Measurements from ENCODE around the gene SUSD5. TPM values are rescaled to one million over a fixed set of nuclear protein-coding genes. Genes with fewer than 3 reads are reported as not detected.
"Not testable (repeated sequence)": the region's sequence is repeated elsewhere in the genome, so short reads cannot be mapped to it uniquely, and the experiment has no call there.

Gene SUSD5
- total RNA-seq, 1 experiment from 2014 or later, result not detected

DNA sequence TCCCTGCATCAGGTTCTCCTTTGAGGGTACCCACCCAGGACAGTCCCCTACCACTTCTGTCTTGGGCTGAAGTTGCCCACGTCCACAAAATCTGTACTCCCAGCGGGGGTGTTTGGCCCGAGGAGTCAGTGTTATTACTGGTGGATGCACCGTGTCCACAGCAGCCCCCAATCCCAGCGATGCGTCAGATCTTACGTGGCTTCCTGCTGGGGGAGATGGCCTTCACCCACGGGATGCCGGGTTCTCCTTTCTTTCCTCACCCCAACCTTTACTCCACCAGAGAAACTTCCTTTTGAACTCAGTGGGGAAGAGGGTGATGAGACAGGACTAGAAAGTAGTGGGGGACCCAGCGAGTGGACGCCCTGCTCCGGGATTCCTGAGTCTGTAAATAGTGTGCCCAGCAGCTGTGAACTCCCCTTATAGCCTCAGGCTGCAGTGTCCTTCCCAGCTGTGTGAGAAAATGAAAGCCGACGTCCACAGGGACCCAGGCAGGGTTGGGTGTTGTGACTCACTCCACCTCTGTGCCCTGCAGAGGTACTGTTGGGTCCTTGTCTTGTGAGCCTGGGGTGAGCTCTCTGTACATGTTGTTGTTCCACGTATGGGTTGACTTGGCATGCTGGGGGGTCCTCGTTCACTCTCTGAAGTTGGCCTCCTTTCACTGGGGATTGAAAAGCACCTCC, 73.2 kb downstream of the SUSD5 start:
- H3K4me2 ChIP-seq (ENCODE audit: low read depth, low read length, poor library complexity, severe bottlenecking), result no peak overlapping the region
- no peak overlapping the region for H3K4me3 ChIP-seq (ENCODE audit: low read length)
- no peaks in the 10 kb centered on the region for H3K36me3 ChIP-seq (ENCODE audit: insufficient read depth, low read length)
- H3K9me2 ChIP-seq (replicated peaks; ENCODE audit: insufficient read depth, low read length), result no peaks in the 10 kb centered on the region
- DNase-seq, result no peak
- no peaks in the 10 kb centered on the region for H3K27me3 ChIP-seq (ENCODE audit: low read length)
- peaks cover 9% of the 10 kb centered on the region for H3K4me1 ChIP-seq (ENCODE audit: low read length)
- no peak overlapping the region for H3K9ac ChIP-seq (ENCODE audit: low read length)
- H3K9me3 ChIP-seq (ENCODE audit: low read length), result no peaks in the 10 kb centered on the region
- no peak overlapping the region for H3K27ac ChIP-seq (ENCODE audit: low read length)
- H4K20me1 ChIP-seq (ENCODE audit: insufficient read depth, low read depth, low read length), result no peaks in the 10 kb centered on the region
- no peak overlapping the region for H2AFZ ChIP-seq (ENCODE audit: low read length)
- H3K79me2 ChIP-seq (ENCODE audit: low read length), result no peaks in the 10 kb centered on the region

DNA sequence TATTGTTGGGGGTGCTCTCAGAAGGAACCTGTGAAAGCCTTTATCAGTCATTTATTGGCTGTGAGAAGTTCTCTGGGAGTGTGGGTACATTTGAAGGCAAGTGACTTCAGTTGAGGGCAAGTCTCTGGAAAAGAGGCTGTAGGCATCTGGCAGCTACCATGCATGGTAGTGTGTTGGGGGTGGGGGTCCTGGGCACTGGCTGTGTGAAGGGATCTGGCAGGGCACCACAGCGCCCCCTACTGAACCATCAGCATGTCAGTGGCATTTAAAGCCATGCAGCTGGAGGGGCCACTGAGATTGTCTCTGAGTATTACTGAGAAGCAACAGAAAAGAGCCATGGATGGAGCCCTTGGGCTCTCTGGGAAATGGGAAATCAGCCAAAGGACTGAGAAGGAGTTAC, 74.2 kb downstream of the SUSD5 start:
- Histone ChIP-seq H4K20me1 (ENCODE audit: insufficient read depth, low read depth, low read length) (no peaks in the 10 kb centered on the region), H3K27me3 (ENCODE audit: low read length) (no peaks in the 10 kb centered on the region), H3K4me1 (ENCODE audit: low read length) (peaks cover 6% of the 10 kb centered on the region), H3K9ac (ENCODE audit: low read length) (no peak overlapping the region), H3K4me3 (ENCODE audit: low read length) (no peak overlapping the region), H3K27ac (ENCODE audit: low read length) (no peak overlapping the region), H2AFZ (ENCODE audit: low read length) (no peak overlapping the region), H3K36me3 (ENCODE audit: insufficient read depth, low read length) (no peaks in the 10 kb centered on the region), H3K9me2 (replicated peaks; ENCODE audit: insufficient read depth, low read length) (no peaks in the 10 kb centered on the region), H3K4me2 (ENCODE audit: low read depth, low read length, poor library complexity, severe bottlenecking) (no peak overlapping the region), H3K9me3 (ENCODE audit: low read length) (no peaks in the 10 kb centered on the region), H3K79me2 (ENCODE audit: low read length) (no peaks in the 10 kb centered on the region)
- peak; percentile 81 for DNase-seq

DNA sequence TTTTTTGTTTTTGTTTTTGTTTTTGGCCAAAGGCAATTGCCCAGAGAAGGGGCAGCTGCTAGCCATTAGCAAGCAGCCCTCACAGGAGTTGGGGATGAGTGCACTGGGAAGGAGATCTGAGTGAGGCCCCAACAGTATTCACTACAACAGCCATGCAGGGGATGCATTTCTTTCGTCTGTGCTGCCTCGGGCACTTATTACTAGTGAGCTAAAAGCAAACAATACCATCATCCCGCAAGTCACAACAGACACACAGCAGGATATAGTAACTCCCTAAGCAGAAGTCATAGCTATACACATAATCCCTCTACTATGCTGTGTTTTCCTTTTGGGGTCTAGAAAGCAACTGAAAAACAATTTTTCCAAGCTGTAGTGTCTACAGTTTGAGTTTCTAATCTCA, 77.6 kb downstream of the SUSD5 start:
- Histone ChIP-seq H3K9ac (ENCODE audit: low read length) (no peak overlapping the region), H3K27ac (ENCODE audit: low read length) (no peak overlapping the region), H3K4me3 (ENCODE audit: low read length) (no peak overlapping the region), H3K27me3 (ENCODE audit: low read length) (no peaks in the 10 kb centered on the region), H3K4me1 (ENCODE audit: low read length) (peaks cover 4% of the 10 kb centered on the region), H3K4me2 (ENCODE audit: low read depth, low read length, poor library complexity, severe bottlenecking) (no peak overlapping the region), H4K20me1 (ENCODE audit: insufficient read depth, low read depth, low read length) (no peaks in the 10 kb centered on the region), H3K36me3 (ENCODE audit: insufficient read depth, low read length) (peaks cover 4% of the 10 kb centered on the region; the same call in 1 of the 2 replicates), H3K9me2 (replicated peaks; ENCODE audit: insufficient read depth, low read length) (no peaks in the 10 kb centered on the region), H2AFZ (ENCODE audit: low read length) (no peak overlapping the region), H3K9me3 (ENCODE audit: low read length) (no peaks in the 10 kb centered on the region), H3K79me2 (ENCODE audit: low read length) (no peaks in the 10 kb centered on the region)
- no peak for DNase-seq

DNA sequence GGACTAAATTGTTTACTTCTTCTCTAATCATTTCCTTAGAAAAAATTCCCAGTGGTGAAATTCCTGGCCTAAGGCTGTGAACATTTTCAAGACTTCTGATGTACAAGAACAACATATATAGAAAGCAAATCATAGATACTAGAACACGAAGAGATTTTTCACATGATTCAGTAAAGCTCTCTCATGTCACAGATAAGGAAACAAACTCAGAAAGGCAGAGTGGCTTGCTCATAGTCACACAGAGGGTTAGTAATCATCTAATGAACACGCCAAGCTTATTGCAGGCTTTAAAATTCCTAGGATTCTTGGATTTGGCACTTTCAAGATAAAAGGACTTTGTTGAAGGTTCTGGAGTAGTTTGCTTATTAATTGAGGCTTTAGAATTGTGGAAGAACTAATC, 78.6 kb downstream of the SUSD5 start:
- H3K27ac ChIP-seq (ENCODE audit: low read length), result no peak overlapping the region
- no peak for DNase-seq
- no peak overlapping the region for H3K4me3 ChIP-seq (ENCODE audit: low read length)
- H3K9me2 ChIP-seq (replicated peaks; ENCODE audit: insufficient read depth, low read length), result no peaks in the 10 kb centered on the region
- peaks cover 5% of the 10 kb centered on the region for H3K36me3 ChIP-seq (ENCODE audit: insufficient read depth, low read length)
- H3K9me3 ChIP-seq (ENCODE audit: low read length), result no peaks in the 10 kb centered on the region
- no peaks in the 10 kb centered on the region for H3K79me2 ChIP-seq (ENCODE audit: low read length)
- H3K4me1 ChIP-seq (ENCODE audit: low read length), result peaks cover 4% of the 10 kb centered on the region
- H4K20me1 ChIP-seq (ENCODE audit: insufficient read depth, low read depth, low read length), result no peaks in the 10 kb centered on the region
- H2AFZ ChIP-seq (ENCODE audit: low read length), result no peak overlapping the region
- no peak overlapping the region for H3K4me2 ChIP-seq (ENCODE audit: low read depth, low read length, poor library complexity, severe bottlenecking)
- no peaks in the 10 kb centered on the region for H3K27me3 ChIP-seq (ENCODE audit: low read length)
- H3K9ac ChIP-seq (ENCODE audit: low read length), result no peak overlapping the region

DNA sequence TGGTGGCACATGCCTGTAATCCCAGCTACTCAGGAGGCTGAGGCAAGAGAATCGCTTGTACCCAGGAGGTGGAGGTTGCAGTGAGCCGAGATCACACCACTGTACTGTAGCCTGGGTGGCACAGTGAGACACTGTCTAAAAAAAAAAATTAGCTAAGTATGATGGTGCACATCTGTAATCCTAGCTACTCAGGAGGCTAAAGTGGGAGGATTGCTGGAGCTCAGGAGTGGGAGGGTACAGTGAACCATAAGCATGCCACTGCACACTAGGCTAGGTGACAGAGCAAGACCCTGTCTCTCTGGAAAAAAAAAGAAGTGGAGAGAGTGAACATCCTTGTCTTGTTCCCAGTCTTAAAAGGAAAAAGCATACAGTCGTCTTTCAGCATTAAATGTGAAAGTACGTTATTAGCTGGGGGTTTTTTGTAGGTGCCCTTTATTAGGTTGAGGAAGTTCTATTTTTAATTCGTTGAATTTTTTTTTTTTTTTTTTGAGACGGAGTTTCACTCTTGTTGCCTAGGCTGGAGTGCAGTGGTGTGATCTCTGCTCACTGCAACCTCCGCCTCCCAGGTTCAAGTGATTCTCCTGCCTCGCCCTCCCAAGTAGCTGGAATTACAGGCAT, 79.5 kb downstream of the SUSD5 start:
- H3K36me3 ChIP-seq (ENCODE audit: insufficient read depth, low read length), result peaks cover 12% of the 10 kb centered on the region
- H3K27ac ChIP-seq (ENCODE audit: low read length); H3K4me1 ChIP-seq (ENCODE audit: low read length); H4K20me1 ChIP-seq (ENCODE audit: insufficient read depth, low read depth, low read length); DNase-seq; H3K9me2 ChIP-seq (replicated peaks; ENCODE audit: insufficient read depth, low read length); H3K9me3 ChIP-seq (ENCODE audit: low read length); H2AFZ ChIP-seq (ENCODE audit: low read length); H3K27me3 ChIP-seq (ENCODE audit: low read length); H3K4me3 ChIP-seq (ENCODE audit: low read length); H3K79me2 ChIP-seq (ENCODE audit: low read length); H3K9ac ChIP-seq (ENCODE audit: low read length): not testable (repeated sequence)
- H3K4me2 ChIP-seq (ENCODE audit: low read depth, low read length, poor library complexity, severe bottlenecking), result peak overlapping the region; percentile 26

DNA sequence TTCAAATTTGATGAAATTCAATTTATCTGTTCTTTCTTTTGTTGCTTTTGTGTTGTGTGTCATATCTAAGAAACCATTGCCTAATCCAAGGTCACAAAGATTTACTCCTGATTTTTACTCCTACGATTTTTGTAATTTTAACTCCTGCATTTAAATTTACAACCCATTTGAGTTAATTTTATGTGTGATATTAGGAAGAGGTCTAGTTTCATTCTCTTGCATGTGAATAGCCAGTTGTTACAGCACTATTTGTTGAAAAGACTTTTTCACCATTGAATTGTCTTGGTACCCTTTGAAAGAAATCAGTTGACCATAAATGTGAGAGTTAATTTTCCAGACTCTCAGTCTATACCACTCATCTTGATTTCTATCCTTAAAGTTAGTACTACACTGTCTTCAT, 80.9 kb downstream of the SUSD5 start:
- no peaks in the 10 kb centered on the region for H3K9me3 ChIP-seq (ENCODE audit: low read length)
- H3K4me1 ChIP-seq (ENCODE audit: low read length), result peaks cover 4% of the 10 kb centered on the region
- no peak overlapping the region for H3K4me3 ChIP-seq (ENCODE audit: low read length)
- no peak overlapping the region for H3K9ac ChIP-seq (ENCODE audit: low read length)
- no peak overlapping the region for H3K4me2 ChIP-seq (ENCODE audit: low read depth, low read length, poor library complexity, severe bottlenecking)
- peaks cover 16% of the 10 kb centered on the region for H3K36me3 ChIP-seq (ENCODE audit: insufficient read depth, low read length)
- no peak for DNase-seq
- no peaks in the 10 kb centered on the region for H4K20me1 ChIP-seq (ENCODE audit: insufficient read depth, low read depth, low read length)
- H2AFZ ChIP-seq (ENCODE audit: low read length), result no peak overlapping the region
- no peaks in the 10 kb centered on the region for H3K79me2 ChIP-seq (ENCODE audit: low read length)
- no peak overlapping the region for H3K27ac ChIP-seq (ENCODE audit: low read length)
- no peaks in the 10 kb centered on the region for H3K27me3 ChIP-seq (ENCODE audit: low read length)
- H3K9me2 ChIP-seq (replicated peaks; ENCODE audit: insufficient read depth, low read length), result no peaks in the 10 kb centered on the region

DNA sequence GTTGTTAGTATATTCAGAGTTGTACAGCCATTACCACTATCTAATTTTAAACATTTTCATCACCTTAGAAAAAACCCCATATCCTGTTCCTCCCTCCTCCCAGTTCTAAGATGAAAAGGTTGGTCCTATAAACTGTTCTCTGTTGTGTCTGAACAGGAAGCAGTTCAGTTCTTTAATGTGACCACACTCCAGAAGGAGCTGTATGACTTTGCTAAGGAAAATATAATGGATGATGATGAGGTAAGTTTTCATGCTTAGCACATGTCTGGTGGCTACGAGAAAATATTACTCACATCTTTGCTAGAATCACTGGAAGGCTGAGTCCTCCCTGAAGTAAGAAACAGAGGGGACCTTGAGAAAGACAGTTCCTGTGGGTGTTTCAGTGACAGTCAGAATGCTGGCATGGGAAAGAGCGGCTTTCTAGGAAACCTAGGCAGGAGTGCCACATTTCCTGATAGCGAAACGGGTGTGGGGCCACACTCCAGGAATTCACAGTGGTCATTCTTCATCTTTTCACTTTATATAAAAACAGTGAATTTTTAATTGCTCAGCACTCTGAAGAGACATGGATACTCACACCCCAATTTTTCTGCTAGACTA, 84.5 kb downstream of the SUSD5 start:
- Histone ChIP-seq H3K4me1 (ENCODE audit: low read length) (peaks cover 3% of the 10 kb centered on the region), H3K9me2 (replicated peaks; ENCODE audit: insufficient read depth, low read length) (no peaks in the 10 kb centered on the region), H4K20me1 (ENCODE audit: insufficient read depth, low read depth, low read length) (no peaks in the 10 kb centered on the region)

DNA sequence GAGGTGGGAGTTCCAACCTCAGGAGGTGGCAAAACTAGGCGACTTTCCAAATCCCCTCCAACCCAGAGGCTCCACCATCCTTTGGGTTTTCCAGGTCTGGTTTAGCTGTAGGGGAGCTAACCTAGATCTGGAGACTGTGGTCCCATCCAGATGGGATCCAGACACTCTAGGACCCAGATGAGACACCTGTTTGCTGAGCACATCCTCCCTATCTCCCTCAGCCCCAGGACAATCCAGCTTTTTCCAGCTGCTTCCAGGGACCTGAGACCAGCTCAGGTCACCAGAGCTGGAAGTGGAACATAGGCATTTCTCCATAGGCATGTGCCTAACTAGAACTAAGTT, 86.6 kb downstream of the SUSD5 start:
- no peak overlapping the region for H3K4me3 ChIP-seq (ENCODE audit: low read length)
- H3K36me3 ChIP-seq (ENCODE audit: insufficient read depth, low read length), result peaks cover 16% of the 10 kb centered on the region
- no peak overlapping the region for H3K27ac ChIP-seq (ENCODE audit: low read length)
- no peaks in the 10 kb centered on the region for H3K9me3 ChIP-seq (ENCODE audit: low read length)
- H3K79me2 ChIP-seq (ENCODE audit: low read length), result 0 out of 2 replicates have a peak, but pooled peaks cover 3% of the 10 kb centered on the region
- H4K20me1 ChIP-seq (ENCODE audit: insufficient read depth, low read depth, low read length), result no peaks in the 10 kb centered on the region
- H3K9me2 ChIP-seq (replicated peaks; ENCODE audit: insufficient read depth, low read length), result no peaks in the 10 kb centered on the region
- H2AFZ ChIP-seq (ENCODE audit: low read length), result no peak overlapping the region
- no peak for DNase-seq
- H3K27me3 ChIP-seq (ENCODE audit: low read length), result no peaks in the 10 kb centered on the region
- no peaks in the 10 kb centered on the region for H3K4me1 ChIP-seq (ENCODE audit: low read length)
- no peak overlapping the region for H3K9ac ChIP-seq (ENCODE audit: low read length)
- no peak overlapping the region for H3K4me2 ChIP-seq (ENCODE audit: low read depth, low read length, poor library complexity, severe bottlenecking)

More for the DNA sequence above, 84.5 kb downstream of the SUSD5 start:
- H2AFZ ChIP-seq (ENCODE audit: low read length), result no peak overlapping the region
- H3K27me3 ChIP-seq (ENCODE audit: low read length), result no peaks in the 10 kb centered on the region
- H3K4me2 ChIP-seq (ENCODE audit: low read depth, low read length, poor library complexity, severe bottlenecking), result no peak overlapping the region
- 0 out of 2 replicates have a peak, but pooled peaks cover 3% of the 10 kb centered on the region for H3K79me2 ChIP-seq (ENCODE audit: low read length)
- no peak for DNase-seq
- no peak overlapping the region for H3K9ac ChIP-seq (ENCODE audit: low read length)
- H3K27ac ChIP-seq (ENCODE audit: low read length), result no peak overlapping the region
- no peaks in the 10 kb centered on the region for H3K9me3 ChIP-seq (ENCODE audit: low read length)
- peaks cover 20% of the 10 kb centered on the region for H3K36me3 ChIP-seq (ENCODE audit: insufficient read depth, low read length)
- no peak overlapping the region for H3K4me3 ChIP-seq (ENCODE audit: low read length)
